Astrocyte of the cerebellum (primary cell): ENCODE results near the gene THUMPD1.

ENCODE experiments used
- DNase-seq: peaks from one replicate; pipeline ENCODE4 v3.0.0-alpha.2; 2011; ENCODE audit warnings: low read depth
- H3K4me3 ChIP-seq: 2 replicates; pipeline ENCODE4 v1.5.1; 2011; ENCODE audit warnings: mild to moderate bottlenecking, low read depth, low read length, moderate library complexity
- CTCF ChIP-seq: IDR thresholded peaks from 2 replicates; pipeline ENCODE4 v1.5.1; 2012; ENCODE audit warnings: low read length, low read depth, moderate library complexity, mild to moderate bottlenecking; ENCODE audit errors: missing control alignments
- in situ Hi-C: cut with HindIII; loops from 2 replicates; pipeline ENCODE4 v1.10.0; 2017; ENCODE audit warnings: low sequenced_read_pairs

Gene THUMPD1

GRCh38 chr16:20741554-20742285 lies at the start of gene THUMPD1:
THUMPD1 (minus strand) TSS chr16:20741818; CDS start chr16:20741739, 79 bp downstream.
- in situ Hi-C loops: no loop called here
- H3K4me3 ChIP-seq: peak within 1 kb of the TSS; percentile 98
- TF ChIP-seq CTCF: peak; percentile 21
- DNase-seq: peak; percentile 87

GRCh38 chr16:20789130-20789529 lies 47.5 kb upstream of the THUMPD1 start:
- DNase-seq: no peak
- in situ Hi-C loops: no loop called here
- no peak overlapping the region for H3K4me3 ChIP-seq
- no peak for TF ChIP-seq CTCF

GRCh38 chr16:20784204-20784603 lies 42.6 kb upstream of the THUMPD1 start:
- no peak for DNase-seq
- H3K4me3 ChIP-seq: no peak overlapping the region
- in situ Hi-C loops: no loop called here
- TF ChIP-seq CTCF: no peak

GRCh38 chr16:20782470-20782869 lies 40.9 kb upstream of the THUMPD1 start:
- in situ Hi-C loops: no loop called here
- TF ChIP-seq CTCF: no peak
- no peak overlapping the region for H3K4me3 ChIP-seq
- no peak for DNase-seq

GRCh38 chr16:20781697-20782096 lies 40.1 kb upstream of the THUMPD1 start:
- H3K4me3 ChIP-seq: no peak overlapping the region
- no peak for DNase-seq
- in situ Hi-C loops: no loop called here
- TF ChIP-seq CTCF: no peak

GRCh38 chr16:20774703-20775362 lies 33.2 kb upstream of the THUMPD1 start:
- H3K4me3 ChIP-seq: no peak overlapping the region
- DNase-seq: no peak
- in situ Hi-C loops: no loop called here
- TF ChIP-seq CTCF: peak; percentile 75
